NB4 (cell line): ENCODE measurements around the gene TNFRSF8.

Source experiments
- CTCF ChIP-seq: IDR thresholded peaks from one replicate; pipeline ENCODE4 v1.5.1; 2012; ENCODE audit warnings: low read depth, low read length
- MAX ChIP-seq: IDR thresholded peaks from 2 replicates; pipeline ENCODE4 v1.6.1; 2011; ENCODE audit warnings: low read depth, low read length
- POLR2A ChIP-seq: IDR thresholded peaks from 2 replicates; pipeline ENCODE4 v1.6.1; 2011; ENCODE audit warnings: mild to moderate bottlenecking; ENCODE audit not compliant: insufficient read length; ENCODE audit errors: extremely low read depth

GRCh38 chr1:12148160-12148957 lies 85.3 kb downstream of the TNFRSF8 start:
- TF ChIP-seq POLR2A (no peak), CTCF (no peak), MAX (no peak)
